Left renal cortex interstitium (tissue), 4 donors: Measurements from ENCODE around the gene CBLIF. TPM values are rescaled to one million over a fixed set of nuclear protein-coding genes. Genes with fewer than 3 reads are reported as not detected.
"Not testable (repeated sequence)": the region's sequence is repeated elsewhere in the genome, so short reads cannot be mapped to it uniquely, and the experiment has no call there.

ENCODE experiments used
- DNase-seq, 4 donors: peaks; one replicate each; pipeline ENCODE4 v3.0.0-alpha.2; 2013; ENCODE audit warnings: low read depth in 4 of 4, low spot score in 2 of 4, missing footprints in 1 of 4
- polyA plus RNA-seq, 4 donors: library from polyadenylated mRNA; unstranded; fragments of 120-200 nt; gene quantifications; one replicate each; pipeline ENCODE4 v1.2.1, GENCODE V29; 2013; ENCODE audit not compliant: insufficient read length in 4 of 4

CBLIF gene
- under 1 TPM in 2 of 4 donors, not detected in 2; 0.11 to 0.21 TPM for polyA plus RNA-seq

GRCh38 chr11:59845399-59845798 is at the start of gene CBLIF:
CBLIF (minus strand) TSS chr11:59845499; CDS start chr11:59845453, 46 bp downstream.
- no peak for DNase-seq

GRCh38 chr11:59894616-59895015 is 49.3 kb upstream of the CBLIF start:
- no peak for DNase-seq

GRCh38 chr11:59891781-59892181 is 46.5 kb upstream of the CBLIF start:
- DNase-seq, result no peak

- not testable (repeated sequence) for DNase-seq
These were observed 41.9 kb upstream of the CBLIF start for GRCh38 chr11:59887156-59887555.

- no peak for DNase-seq
These were observed 38.3 kb upstream of the CBLIF start for GRCh38 chr11:59883597-59883996.

- no peak for DNase-seq
These were observed 34.3 kb upstream of the CBLIF start for GRCh38 chr11:59879567-59879966.

- no peak for DNase-seq
These were observed 33.3 kb upstream of the CBLIF start, which contains the start of gene OOSP3 for GRCh38 chr11:59878575-59878974. OOSP3 (plus strand) TSS chr11:59878782; CDS start chr11:59878809, 27 bp downstream.

- no peak for DNase-seq
These were observed 32.5 kb upstream of the CBLIF start for GRCh38 chr11:59877784-59878183.

- no peak for DNase-seq
These were observed 32.0 kb upstream of the CBLIF start for GRCh38 chr11:59877325-59877724.

GRCh38 chr11:59875856-59876519 is 30.7 kb upstream of the CBLIF start:
- no peak for DNase-seq

- no peak for DNase-seq
These were observed 26.8 kb upstream of the CBLIF start for GRCh38 chr11:59872076-59872475.

GRCh38 chr11:59867946-59868345 is 22.6 kb upstream of the CBLIF start:
- DNase-seq, result no peak

GRCh38 chr11:59866836-59867235 is 21.5 kb upstream of the CBLIF start:
- DNase-seq, result no peak

GRCh38 chr11:59866397-59866796 is 21.1 kb upstream of the CBLIF start, which contains the start of gene TCN1:
TCN1 (minus strand) TSS chr11:59866487; CDS start chr11:59866470, 17 bp downstream.
- no peak for DNase-seq

GRCh38 chr11:59865031-59865430 is 19.7 kb upstream of the CBLIF start:
- DNase-seq, result no peak

GRCh38 chr11:59862252-59862651 is 17.0 kb upstream of the CBLIF start:
- no peak for DNase-seq

GRCh38 chr11:59859673-59860072 is 14.4 kb upstream of the CBLIF start:
- DNase-seq, result no peak

- DNase-seq, result no peak
These were observed 12.4 kb upstream of the CBLIF start for GRCh38 chr11:59857439-59858434.

- DNase-seq, result no peak
These were observed 9.6 kb upstream of the CBLIF start for GRCh38 chr11:59854871-59855270.

GRCh38 chr11:59851416-59851815 is 6.1 kb upstream of the CBLIF start:
- not testable (repeated sequence) for DNase-seq

- not testable (repeated sequence) for DNase-seq
These were observed 4.3 kb upstream of the CBLIF start for GRCh38 chr11:59849551-59849950.
